UCSD-AML1 (cell line): ENCODE results near the gene KCP.

ENCODE experiments used
- DNase-seq: peaks from one replicate; lab custom pipeline; 2025; ENCODE audit not compliant: unreplicated experiment; lab: John Stamatoyannopoulos, UW

The KCP gene

GRCh38 chr7:128876127-128876526, 34.4 kb downstream of the KCP start:
- DNase-seq = no peak

GRCh38 chr7:128875523-128875948, 35.0 kb downstream of the KCP start:
- DNase-seq = no peak

GRCh38 chr7:128874140-128875031, 36.1 kb downstream of the KCP start:
- DNase-seq = no peak

GRCh38 chr7:128873234-128873633, 37.3 kb downstream of the KCP start:
- no peak for DNase-seq

- no peak for DNase-seq
Observed at GRCh38 chr7:128872394-128872824, 38.1 kb downstream of the KCP start.

- DNase-seq = no peak
Observed at GRCh38 chr7:128871050-128871449, 39.5 kb downstream of the KCP start.

- DNase-seq = no peak
Observed at GRCh38 chr7:128869944-128870285, 40.6 kb downstream of the KCP start.

GRCh38 chr7:128869138-128869943, 41.2 kb downstream of the KCP start:
- no peak for DNase-seq

GRCh38 chr7:128868624-128869137, 41.8 kb downstream of the KCP start:
- DNase-seq = no peak

- no peak for DNase-seq
Observed at GRCh38 chr7:128867842-128868623, 42.5 kb downstream of the KCP start.

GRCh38 chr7:128867241-128867640, 43.3 kb downstream of the KCP start:
- no peak for DNase-seq

GRCh38 chr7:128865996-128866877, 44.3 kb downstream of the KCP start:
- DNase-seq = no peak

- no peak for DNase-seq
Observed at GRCh38 chr7:128865303-128865702, 45.2 kb downstream of the KCP start.

- DNase-seq = peak; percentile 25
Observed at GRCh38 chr7:128863433-128863989, 47.0 kb downstream of the KCP start.

- DNase-seq = peak; percentile 93
Observed at GRCh38 chr7:128862571-128863432, 47.7 kb downstream of the KCP start, which contains the start of gene ATP6V1F. Gene ATP6V1F (plus strand): TSS chr7:128862856. CDS start chr7:128862905, 49 bp downstream.

GRCh38 chr7:128861957-128862570, 48.4 kb downstream of the KCP start:
- no peak for DNase-seq

GRCh38 chr7:128860158-128861073, 50.1 kb downstream of the KCP start:
- DNase-seq = peak; percentile 20
